Measurements from ENCODE around the gene UBE4B. TPM values are rescaled to one million over a fixed set of nuclear protein-coding genes. Genes with fewer than 3 reads are reported as not detected.

The UBE4B gene
- polyA plus RNA-seq, 3 donors = 6.0 to 34.6 (median 9.2) TPM

DNA sequence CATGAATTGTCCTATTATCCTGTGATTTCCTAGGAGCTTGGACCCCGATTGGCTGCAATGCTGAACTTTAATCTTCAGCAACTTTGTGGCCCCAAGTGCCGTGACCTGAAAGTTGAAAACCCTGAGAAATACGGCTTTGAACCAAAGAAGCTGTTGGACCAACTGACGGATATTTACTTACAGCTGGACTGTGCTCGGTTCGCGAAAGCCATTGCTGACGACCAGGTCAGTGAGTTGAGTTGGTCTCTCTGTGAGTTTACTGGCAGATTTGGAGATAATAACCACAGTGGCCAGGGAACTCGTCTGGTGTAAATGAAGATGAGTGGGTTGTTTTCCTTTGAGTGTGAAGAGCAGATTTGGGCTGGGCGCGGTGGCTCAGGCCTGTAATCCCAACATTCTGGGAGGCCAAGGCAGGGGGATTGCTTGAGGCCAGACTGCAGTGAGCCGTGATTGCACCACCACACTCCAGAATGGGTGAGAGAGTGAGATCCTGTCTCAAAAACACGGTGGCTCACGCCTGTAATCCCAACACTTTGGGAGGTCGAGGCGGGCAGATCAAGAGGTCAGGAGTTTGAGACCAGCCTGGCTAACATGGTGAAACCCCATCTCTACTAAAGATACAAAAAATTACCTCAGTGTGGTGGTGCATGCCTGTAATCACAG, 138.5 kb downstream of the UBE4B start:
- Histone ChIP-seq H3K9ac (ENCODE audit: insufficient read depth, low read length, poor library complexity, severe bottlenecking) (no peak overlapping the region), H3K4me1 (ENCODE audit: control insufficient read depth in 1 of 2, insufficient read depth in 2 of 2, low read length in 2 of 2) (no peaks in the 10 kb centered on the region), H3K9me3 (replicated peaks in 1 of 2; ENCODE audit: control insufficient read depth in 1 of 2, insufficient read depth in 1 of 2, low read length in 2 of 2) (no peaks in the 10 kb centered on the region), H2AFZ (ENCODE audit: insufficient read depth, low read depth, low read length, poor library complexity, severe bottlenecking) (no peak overlapping the region), H3K27ac (ENCODE audit: low read depth in 1 of 2, low read length in 2 of 2) (no peak overlapping the region), H3K4me2 (replicated peaks; ENCODE audit: extremely low read depth, low read length, poor library complexity, severe bottlenecking) (no peak overlapping the region), H4K20me1 (ENCODE audit: insufficient read depth, low read length) (no peaks in the 10 kb centered on the region), H3K79me2 (ENCODE audit: insufficient read depth, low read length) (no peaks in the 10 kb centered on the region), H3K36me3 (replicated peaks in 1 of 2; ENCODE audit: control insufficient read depth in 1 of 2, insufficient read depth in 2 of 2, low read length in 2 of 2) (peaks cover 60 to 86% of the 10 kb centered on the region in 2 donors), H3K4me3 (replicated peaks in 1 of 3; ENCODE audit: low read depth in 2 of 3, low read length in 3 of 3) (no peak overlapping the region), H3K27me3 (ENCODE audit: control insufficient read depth in 2 of 2, insufficient read depth in 2 of 2, low read length in 2 of 2) (no peaks in the 10 kb centered on the region)
- intact Hi-C loops (cut with micrococcal nuclease) = no loop called here
- peak overlapping the region in 2 of 7 donors; percentile 15 to 28 for H3K27ac Mint-ChIP-seq
- 100% methylated on average over 9 of the region's 16 CpGs for WGBS (ENCODE audit: insufficient coverage)
- H3K9me3 Mint-ChIP-seq = peaks cover 0 to 4% (median 0%) of the 10 kb centered on the region in 7 donors
- DNase-seq = no peak
- no peaks in the 10 kb centered on the region for H3K27me3 Mint-ChIP-seq (ENCODE audit: low read depth in 3 of 3)
- no peaks in the 10 kb centered on the region for H3K4me1 Mint-ChIP-seq
- TF ChIP-seq, protein P1, sequence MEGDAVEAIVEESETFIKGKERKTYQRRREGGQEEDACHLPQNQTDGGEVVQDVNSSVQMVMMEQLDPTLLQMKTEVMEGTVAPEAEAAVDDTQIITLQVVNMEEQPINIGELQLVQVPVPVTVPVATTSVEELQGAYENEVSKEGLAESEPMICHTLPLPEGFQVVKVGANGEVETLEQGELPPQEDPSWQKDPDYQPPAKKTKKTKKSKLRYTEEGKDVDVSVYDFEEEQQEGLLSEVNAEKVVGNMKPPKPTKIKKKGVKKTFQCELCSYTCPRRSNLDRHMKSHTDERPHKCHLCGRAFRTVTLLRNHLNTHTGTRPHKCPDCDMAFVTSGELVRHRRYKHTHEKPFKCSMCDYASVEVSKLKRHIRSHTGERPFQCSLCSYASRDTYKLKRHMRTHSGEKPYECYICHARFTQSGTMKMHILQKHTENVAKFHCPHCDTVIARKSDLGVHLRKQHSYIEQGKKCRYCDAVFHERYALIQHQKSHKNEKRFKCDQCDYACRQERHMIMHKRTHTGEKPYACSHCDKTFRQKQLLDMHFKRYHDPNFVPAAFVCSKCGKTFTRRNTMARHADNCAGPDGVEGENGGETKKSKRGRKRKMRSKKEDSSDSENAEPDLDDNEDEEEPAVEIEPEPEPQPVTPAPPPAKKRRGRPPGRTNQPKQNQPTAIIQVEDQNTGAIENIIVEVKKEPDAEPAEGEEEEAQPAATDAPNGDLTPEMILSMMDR (IDR thresholded peaks at IDR 0.05) = no peak
- H3K4me3 Mint-ChIP-seq = no peak overlapping the region
- H3K36me3 Mint-ChIP-seq = peaks cover 68 to 92% of the 10 kb centered on the region in 2 donors

DNA sequence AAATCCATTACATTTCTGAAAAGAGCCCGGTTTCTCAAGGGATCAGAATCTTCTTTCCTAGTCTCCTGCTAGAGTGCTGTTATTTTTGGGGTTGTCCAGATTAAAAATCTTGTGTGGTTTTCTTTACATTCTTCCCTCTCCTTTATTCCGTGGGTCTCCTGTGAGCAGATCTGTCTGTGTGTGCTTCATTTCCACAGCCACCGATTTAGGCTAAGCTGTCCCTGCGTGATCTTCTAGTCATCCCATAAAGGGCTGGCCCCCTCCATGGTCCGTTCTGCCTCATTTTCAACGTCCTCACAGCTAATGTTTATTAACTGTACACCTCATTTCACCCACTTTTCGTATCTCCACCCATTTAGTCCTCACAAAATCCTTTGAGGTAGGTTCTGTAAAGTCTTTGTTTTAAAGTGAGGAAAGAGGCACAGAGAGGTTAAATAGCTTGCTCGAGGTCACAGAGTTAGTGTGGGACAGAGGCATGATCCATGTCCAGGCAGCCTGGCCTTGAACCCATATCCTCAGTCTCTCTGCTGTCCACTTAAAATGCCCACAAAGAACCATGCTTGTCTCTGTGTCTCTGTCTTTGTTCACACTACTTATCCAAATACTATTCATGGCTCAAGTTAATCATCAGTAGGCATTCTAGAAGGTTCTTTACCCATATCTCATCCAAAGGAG, 139.4 kb downstream of the UBE4B start:
- Mint-ChIP-seq H3K27me3 (ENCODE audit: low read depth in 3 of 3) (no peaks in the 10 kb centered on the region), H3K9me3 (peaks cover 0 to 4% (median 0%) of the 10 kb centered on the region in 7 donors), H3K27ac (peak overlapping the region in 1 of 7 donors; percentile 51), H3K36me3 (peaks cover 68 to 91% of the 10 kb centered on the region in 2 donors), H3K4me3 (no peak overlapping the region), H3K4me1 (no peaks in the 10 kb centered on the region)
- Histone ChIP-seq H3K9ac (ENCODE audit: insufficient read depth, low read length, poor library complexity, severe bottlenecking) (no peak overlapping the region), H3K27me3 (ENCODE audit: control insufficient read depth in 2 of 2, insufficient read depth in 2 of 2, low read length in 2 of 2) (no peaks in the 10 kb centered on the region), H4K20me1 (ENCODE audit: insufficient read depth, low read length) (no peaks in the 10 kb centered on the region), H3K4me3 (replicated peaks in 1 of 3; ENCODE audit: low read depth in 2 of 3, low read length in 3 of 3) (no peak overlapping the region), H3K9me3 (replicated peaks in 1 of 2; ENCODE audit: control insufficient read depth in 1 of 2, insufficient read depth in 1 of 2, low read length in 2 of 2) (no peaks in the 10 kb centered on the region), H3K27ac (ENCODE audit: low read depth in 1 of 2, low read length in 2 of 2) (no peak overlapping the region), H3K4me2 (replicated peaks; ENCODE audit: extremely low read depth, low read length, poor library complexity, severe bottlenecking) (no peak overlapping the region), H3K36me3 (replicated peaks in 1 of 2; ENCODE audit: control insufficient read depth in 1 of 2, insufficient read depth in 2 of 2, low read length in 2 of 2) (peaks cover 56 to 82% of the 10 kb centered on the region in 2 donors), H2AFZ (ENCODE audit: insufficient read depth, low read depth, low read length, poor library complexity, severe bottlenecking) (no peak overlapping the region), H3K79me2 (ENCODE audit: insufficient read depth, low read length) (no peaks in the 10 kb centered on the region), H3K4me1 (ENCODE audit: control insufficient read depth in 1 of 2, insufficient read depth in 2 of 2, low read length in 2 of 2) (no peaks in the 10 kb centered on the region)
- 100% methylated on average over 3 of the region's 8 CpGs for WGBS (ENCODE audit: insufficient coverage)
- TF ChIP-seq, protein P1 (IDR thresholded peaks at IDR 0.05) = no peak
- no peak for DNase-seq
- intact Hi-C loops (cut with micrococcal nuclease) = no loop called here

Measured in CD14-positive monocyte (primary cell).